GM19468 (cell line): Measurements from ENCODE around the gene AHRR.
A peak's percentile ranks its signal among the peaks of the same experiment; 100 is the strongest.
"Not testable (repeated sequence)": the region's sequence is repeated elsewhere in the genome, so short reads cannot be mapped to it uniquely, and the experiment has no call there.

Source experiments
- ATAC-seq: cut with Tn5 transposase; IDR thresholded peaks from one replicate; pipeline ENCODE4 v1.9.1; 2021; ENCODE audit warnings: mild to moderate bottlenecking, moderate library complexity, moderate number of reproducible peaks; ENCODE audit not compliant: unreplicated experiment; ENCODE audit errors: extremely low read depth

AHRR gene

DNA sequence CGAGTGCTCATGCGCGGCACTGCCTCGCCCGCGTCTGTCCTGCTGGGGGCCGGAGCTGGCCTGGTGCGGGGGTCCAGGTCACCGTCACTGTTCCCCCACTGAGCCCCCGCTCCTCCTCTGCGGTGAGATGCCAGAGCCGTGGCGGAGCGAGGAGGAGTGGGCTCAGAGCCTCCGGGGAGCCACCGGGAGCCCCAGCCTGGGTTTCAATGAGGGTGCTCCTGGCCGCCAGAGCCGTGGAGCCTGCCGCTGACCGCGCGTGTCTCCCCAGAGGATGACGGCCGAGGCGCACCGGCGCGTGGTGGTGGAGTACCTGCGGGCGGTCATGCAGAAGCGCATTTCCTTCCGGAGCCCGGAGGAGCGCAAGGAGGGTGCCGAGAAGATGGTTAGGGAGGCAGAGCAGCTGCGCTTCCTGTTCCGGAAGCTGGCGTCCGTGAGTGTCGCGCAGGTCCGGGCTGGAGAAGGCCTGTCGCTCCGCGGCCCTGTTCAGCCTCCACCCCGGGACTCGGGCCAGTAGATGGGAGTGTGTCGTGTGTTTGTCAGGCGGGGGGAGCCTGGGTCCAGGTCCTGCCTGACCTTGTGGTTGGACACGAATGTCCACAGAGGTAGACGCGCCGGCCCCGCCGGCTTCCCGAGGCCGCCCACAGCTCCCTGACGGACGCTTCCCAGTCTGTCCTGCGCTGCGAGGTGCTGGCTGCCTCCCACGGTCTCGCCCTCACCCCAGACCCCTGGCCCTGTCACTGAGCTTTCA is 143.5 kb downstream of the AHRR start:
- ATAC-seq: no peak

DNA sequence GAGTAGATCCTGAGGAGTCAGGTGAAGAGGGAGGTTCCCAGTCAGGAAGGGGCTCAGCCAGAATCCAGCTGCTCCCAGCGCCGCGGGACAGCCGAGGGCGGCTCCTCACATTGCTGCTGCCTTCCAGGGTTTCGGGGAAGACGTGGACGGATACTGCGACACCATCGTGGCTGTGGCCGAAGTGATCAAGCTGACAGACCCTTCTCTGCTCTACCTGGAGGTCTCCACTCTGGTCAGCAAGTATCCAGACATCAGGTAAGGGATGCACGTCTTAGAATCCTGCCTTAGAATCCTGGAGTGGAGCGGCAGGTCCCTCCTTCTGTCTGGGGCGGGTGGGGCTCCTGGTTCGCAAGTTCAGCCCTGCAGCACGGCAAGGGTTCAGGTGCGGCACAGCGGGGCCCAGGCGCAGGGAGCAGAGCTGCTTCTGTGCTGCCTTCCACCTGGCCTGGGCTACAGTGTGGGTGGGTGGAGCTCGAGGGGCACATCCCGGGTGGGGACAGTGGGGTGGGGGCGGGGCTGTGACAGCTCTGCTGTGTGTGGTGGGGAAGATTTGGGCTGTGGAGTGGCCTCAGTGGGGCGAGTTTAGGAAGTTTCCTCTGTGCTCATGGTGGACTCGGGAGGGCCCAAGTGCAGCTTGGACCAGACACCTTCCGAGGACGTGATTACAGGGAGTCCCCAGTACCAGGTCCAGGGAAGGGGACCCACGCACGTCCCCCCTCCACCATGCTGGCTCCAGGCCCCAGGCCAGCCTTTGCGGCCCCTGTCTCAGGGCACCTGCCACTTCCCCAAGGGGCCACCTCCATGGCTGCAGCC is 144.3 kb downstream of the AHRR start:
- ATAC-seq: no peak

DNA sequence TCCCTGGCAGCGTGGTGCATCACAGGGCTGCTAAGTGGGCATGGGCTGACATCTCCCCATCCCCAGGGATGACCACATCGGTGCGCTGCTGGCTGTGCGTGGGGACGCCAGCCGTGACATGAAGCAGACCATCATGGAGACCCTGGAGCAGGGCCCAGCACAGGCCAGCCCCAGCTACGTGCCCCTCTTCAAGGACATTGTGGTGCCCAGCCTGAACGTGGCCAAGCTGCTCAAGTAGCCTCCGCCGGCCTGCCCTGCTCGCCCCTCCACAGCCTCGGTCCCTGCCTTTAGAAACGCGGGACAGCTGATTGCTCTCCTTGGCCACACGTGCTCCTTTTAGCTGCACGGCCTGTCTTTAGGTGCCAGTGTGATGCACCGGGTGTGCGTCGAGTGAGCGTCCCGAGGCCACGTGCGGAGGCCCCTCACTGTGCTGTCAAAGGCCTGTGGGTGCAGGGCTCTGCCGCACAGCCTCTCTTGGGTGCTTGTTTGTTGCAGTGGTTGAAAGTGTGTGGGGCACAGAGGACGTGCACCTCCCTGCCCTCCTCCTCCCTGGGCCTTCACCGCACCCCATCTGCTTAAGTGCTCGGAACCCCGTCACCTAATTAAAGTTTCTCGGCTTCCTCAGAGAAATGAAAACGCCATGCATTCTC is 145.3 kb downstream of the AHRR start:
- no peak for ATAC-seq

DNA sequence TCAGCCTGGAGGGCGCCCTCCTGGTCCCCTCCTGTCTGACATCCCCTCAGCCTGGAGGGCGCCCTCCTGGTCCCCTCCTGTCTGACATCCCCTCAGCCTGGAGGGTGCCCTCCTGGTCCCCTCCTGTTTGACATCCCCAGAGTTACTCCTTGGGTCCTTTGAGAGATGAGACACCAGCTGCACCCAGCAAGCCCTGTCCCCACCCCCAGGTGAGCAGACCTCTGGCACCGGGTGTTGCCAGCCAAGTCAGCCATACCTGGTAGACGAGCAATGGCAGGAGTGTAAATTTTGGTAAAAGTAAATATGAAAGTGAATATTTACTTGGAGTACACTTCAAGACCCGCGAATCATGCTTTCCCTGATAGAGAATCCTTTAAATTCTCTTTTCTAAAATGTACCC is 146.9 kb downstream of the AHRR start:
- ATAC-seq: no peak

DNA sequence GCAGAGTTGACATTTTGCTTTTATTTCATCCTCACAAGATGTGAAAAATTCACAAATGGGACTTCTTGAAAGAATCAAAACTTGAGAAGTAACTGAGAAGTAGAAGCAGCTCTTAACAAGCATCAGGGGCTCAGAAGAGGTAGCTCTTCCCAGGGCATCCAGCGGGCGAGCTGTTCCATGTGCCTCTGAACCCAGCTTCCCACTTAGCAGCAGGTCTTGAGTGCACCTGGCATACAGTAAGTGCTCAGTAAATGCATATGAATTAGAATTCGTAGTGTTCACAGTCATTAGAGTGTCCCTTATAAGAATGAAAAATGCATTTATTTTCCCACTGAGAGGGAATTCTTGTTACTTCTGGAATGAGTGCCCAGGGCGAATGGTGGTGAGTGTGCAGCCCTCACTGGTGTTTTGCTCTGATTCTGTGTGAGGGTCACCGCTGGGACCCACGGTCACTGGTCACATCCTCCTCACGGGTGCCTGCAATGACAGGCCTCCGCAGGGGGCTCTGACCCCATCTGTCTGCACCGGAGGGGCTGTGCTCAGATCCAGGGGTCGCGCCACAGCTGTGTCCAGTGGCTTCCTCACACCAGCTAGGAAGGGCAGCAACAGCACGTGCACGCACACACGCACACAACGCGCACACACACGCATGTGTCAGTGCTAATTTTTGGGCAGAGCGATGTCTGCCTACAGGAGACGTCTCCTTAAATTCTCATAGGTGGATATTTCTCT is 148.4 kb downstream of the AHRR start:
- ATAC-seq: no peak

DNA sequence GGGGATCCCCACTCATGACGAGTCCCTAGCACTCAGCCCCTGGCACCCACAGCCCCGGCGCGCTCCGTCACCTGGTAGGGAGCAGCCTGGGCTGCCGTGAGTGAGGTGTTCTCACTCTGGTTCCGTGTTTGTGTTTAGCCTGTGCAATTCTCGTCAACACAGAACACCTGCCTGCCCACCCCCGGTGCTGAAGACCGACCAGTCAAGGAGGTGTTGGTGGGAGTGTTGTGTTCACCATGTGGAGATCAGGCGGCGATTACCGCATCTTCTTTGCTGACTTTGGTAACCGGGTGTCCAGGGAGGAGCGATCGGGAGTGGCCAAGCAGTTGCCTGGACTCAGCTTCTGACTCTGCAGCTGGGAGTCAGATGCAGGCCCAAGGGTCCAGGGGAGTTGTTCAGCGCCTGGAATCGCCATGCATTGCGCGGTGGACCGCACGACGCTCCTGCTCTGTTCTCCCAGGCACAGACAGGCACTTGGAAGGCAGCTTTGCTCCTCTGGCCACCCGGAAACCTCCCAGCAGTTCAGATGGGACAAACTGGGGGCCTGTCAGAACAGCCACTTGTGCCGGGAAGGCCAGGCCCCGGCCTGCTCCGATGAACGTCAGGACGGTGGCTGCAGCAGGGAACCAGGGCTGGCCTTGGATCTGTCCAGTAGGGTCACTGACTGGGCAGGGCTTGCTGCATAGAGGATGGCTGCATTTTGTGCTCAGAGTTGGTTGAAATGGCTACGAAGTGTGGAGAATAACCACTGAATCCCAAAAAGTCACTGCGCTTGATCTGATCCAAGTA is 149.6 kb downstream of the AHRR start:
- no peak for ATAC-seq

DNA sequence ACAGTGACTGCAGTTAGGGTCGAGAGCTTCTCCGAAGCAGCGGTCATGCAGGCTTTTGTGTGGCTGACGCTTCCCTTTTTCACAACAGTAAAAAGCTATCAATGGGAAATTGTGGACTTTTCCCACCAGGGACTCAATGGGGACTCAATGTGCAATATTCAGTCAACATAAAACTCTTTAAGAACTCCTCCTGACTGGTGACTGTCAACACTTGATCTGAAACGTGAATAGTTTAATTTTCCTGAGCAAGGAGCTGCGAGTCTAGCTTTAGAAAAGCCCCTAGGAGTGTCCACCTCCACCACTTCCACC is 150.2 kb downstream of the AHRR start:
- ATAC-seq: no peak

DNA sequence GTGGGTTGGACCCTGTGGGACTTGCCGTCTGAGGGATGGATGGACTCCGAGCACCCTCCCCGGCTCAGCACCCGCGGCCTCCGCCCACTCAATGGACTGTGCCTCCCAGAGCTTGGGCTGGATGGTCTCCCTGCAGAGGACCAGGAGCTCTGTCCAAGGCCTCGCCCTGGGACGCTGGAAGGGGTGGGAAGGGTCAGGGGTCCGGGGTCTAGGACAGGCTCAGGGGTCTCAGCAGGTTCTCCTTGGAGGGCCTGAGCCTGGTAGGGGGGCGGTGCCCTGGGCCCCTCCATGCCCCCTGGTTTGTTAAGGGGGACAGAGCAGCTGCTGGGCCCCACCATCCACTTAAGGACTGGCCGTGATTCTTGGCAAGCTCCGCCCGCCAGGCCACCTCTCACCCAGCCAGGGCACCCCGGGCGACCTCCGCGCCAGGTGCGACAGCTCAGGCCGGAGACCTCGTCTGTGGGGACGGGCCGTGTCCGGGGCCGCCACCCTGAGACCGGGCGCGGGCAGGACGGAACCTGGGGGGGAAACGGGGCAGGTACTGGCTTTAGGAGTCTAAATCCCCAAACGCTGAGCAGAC is 150.7 kb downstream of the AHRR start:
- ATAC-seq: no peak

DNA sequence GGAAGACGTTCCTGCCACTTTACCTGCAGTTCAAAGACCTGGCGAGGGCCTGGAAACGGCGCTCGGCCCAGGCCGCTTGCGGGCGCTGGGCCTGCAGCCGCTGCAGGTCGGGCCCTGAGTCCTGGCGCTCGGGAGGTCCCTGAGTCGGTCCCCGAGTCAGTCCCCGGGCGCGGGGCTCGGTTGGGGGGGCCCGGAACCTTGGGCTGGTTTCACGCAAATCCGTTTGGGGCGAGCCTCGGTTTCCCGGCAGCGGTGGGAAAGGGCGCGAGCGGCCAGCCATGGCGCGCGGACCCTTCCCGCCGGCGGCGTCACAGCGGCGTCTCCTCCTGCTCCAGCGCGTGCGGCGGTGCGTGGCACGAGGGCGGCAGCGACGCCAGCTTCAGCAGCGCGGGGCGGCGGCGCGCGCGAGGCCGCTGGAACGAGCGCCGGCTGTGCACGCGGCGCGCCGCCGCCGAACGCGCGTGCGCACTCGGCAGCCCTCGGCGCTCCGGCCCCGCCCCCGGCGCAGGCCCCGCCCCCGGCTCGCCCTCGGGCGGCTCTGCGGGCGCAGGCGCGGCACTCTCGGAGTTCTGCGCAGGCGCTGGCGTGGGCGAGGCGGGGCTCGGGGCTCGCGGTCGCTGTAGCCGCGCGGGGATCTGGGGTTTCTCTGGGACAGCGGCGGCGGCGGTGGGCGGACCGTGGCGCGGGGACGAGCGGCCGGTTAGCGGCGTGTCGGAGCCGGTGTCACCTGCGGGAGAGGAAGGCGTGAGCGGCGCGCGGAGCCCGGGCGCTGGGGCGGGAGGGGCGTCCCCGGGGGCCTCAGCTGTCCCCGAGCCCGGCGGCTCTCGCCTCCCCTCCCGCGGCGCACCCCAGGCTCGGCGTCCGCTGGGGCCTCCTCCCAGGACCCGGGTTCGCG is 151.4 kb downstream of the AHRR start:
- peak; percentile 61 for ATAC-seq

DNA sequence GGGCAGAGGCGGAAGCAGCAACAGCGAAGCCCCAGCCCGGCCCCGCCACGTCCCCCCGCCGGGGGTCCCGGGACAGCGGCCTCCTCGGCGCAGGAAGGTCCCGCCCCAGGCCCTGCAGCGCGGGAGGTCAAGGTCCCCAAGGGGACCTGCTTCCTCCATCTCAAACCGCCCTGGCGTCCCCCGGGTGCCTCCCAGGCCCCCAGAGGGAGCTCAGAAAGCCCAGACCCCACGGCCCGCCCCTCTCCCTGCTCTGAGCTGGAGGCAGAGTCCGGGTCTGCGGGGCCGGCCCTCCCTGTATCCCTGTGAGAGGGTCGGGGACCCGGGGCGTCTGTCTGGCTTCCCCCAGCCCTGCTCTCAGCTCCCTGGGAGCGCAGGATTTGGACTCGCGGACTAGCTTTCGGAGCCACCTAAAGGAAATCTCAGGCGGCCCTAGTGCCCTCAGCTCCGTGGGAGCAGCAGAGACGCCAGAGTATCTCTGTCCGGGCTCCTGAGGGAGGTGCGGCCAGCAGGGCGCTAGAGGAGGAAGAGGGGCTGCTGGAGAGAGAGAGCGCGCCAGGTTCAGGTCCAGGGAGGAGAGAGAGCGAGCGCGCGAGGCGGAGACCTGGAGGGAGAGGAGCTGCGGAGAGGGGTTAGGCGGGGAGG is 152.2 kb downstream of the AHRR start:
- ATAC-seq: no peak

DNA sequence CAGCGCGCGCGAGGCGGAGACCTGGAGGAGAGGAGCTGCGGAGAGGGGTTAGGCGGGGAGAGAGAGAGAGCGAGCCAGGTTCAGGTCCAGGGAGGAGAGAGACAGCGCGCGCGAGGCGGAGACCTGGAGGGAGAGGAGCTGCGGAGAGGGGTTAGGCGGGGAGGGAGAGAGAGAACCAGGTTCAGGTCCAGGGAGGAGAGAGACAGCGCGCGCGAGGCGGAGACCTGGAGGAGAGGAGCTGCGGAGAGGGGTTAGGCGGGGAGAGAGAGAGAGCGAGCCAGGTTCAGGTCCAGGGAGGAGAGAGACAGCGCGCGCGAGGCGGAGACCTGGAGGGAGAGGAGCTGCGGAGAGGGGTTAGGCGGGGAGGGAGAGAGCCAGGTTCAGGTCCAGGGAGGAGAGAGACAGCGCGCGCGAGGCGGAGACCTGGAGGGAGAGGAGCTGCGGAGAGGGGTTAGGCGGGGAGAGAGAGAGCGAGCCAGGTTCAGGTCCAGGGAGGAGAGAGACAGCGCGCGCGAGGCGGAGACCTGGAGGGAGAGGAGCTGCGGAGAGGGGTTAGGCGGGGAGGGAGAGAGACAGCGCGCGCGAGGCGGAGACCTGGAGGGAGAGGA is 152.8 kb downstream of the AHRR start:
- ATAC-seq: not testable (repeated sequence)

DNA sequence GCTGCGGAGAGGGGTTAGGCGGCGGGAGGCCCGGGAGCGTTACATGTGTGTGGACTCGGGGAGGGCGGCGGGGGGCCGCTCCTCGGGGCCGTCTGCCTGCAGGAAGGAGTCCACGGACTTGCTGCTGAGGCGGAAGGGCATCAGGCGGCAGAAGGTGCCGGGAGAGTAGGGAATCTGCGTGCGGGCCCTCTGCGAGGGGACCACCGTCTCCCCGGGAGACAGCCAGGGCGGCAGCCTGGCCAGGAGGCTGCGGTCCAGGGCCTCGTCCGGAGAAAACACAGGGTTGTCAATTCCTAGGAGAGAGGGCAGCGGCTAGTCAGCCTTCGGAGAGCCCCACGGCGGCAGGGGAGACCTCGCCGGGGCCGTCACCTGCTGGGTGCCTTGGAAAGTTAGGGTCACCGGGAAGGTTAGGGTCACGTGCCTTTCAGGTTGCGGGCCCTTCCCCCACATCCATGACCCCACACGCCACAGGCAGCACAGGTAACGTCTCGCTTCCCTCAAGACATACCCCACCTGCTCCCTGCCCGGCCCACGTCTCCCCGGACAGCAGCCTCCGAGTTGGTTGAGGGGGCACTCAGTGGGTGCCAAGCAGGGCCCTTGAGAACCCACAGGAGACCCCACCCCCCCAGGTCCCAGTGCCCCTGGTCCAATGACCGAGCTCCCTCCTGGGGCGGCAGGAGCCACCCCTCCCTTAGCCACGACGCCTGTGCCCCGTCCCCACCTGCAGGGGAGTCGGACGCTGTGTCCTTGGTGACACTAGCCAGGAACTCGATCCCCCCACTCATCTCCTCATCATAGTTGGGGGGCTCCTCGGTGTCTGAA is 153.5 kb downstream of the AHRR start:
- no peak for ATAC-seq

DNA sequence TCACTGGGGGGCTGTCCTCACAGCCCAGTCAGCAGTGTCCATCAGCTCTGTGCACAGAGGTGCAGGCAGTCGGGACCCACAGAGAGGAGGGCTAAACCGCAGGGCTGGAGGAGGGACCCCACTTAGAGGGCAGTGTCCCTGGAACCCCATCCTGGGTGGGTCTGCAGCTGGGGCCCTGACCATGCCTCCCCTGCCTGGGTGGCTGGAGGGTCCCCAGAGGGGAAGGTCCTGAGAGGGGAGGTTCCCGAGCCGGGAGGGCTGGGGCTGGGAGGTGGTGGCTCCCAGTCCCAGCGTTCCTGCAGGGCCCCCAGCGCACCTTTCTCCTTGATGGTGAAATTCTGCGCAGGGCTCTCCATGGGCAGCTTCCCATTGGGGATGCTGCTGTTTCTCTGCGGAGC is 154.2 kb downstream of the AHRR start:
- ATAC-seq: no peak

DNA sequence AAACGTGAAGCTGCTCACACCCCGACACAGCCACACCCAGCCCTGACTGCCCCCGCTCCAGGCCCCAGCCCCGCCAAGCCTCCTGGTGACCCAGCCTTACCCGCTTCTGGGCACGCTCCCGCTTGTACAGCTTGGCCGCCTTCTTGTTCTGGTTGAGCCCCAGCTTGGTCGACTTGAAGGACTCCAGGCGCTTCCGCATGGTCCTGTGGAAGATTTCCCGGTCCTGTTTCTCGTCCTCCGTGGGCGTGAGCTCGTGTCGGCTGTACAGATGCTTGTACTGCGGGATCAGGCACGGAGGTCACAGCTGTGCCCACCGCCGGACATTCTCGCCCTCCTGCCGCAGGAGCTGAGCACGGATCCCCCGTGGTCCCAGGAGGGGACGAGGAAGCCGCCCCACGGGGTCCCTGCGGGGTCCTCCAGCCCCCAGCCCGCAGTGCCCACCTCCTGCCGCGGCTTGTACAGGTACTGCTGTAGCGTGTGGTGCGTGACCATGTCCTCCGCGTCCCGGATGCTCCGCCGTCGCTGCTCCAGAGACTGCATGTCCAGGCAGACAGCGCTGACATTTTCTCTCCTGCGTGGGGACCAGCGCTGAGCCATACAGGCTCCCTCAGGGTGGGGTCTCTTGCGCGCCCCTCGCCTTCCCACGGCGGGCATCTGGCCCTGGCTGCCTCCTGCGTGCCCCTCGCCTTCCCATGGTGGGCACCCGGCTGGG is 154.7 kb downstream of the AHRR start:
- no peak for ATAC-seq

DNA sequence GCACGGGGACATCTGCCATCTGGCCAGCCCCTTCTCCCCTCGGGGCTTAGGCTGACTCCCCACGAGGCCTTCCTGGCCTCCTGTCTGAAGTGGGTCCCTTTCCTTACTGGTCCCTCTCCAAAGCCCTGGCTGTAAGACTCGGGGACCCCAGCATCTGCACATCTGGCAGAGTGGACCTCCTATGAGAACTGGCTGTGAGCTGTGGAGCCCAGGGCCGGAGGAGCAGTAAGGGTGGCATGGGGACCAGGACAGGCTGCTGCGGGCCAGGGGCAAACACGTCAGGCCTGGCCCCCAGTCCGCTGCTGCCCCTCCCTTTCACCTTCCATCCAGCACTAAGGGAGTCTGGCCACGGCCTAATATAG is 155.3 kb downstream of the AHRR start:
- ATAC-seq: no peak

DNA sequence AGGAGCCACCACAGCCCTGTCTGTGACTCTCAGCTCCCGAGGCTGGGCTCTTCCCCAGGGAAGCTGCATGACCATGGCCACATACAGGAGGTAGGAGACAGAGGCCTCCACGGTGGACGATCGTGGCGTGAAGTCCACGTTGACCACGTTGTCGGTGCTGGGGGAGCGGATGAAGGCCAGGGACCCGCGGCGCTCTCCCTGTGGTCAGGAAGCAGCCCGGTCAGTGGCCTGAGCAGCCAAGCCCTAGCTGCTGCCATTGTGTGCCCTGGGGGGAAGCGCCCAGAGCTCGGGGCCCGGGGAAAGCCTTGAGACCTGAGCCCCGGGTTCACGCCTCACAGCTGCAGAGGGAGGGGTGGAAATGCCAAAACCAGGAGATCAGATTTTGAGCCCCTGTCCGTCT is 155.7 kb downstream of the AHRR start:
- no peak for ATAC-seq
